Measurements from ENCODE around the gene MUC5AC.

Gene MUC5AC

DNA sequence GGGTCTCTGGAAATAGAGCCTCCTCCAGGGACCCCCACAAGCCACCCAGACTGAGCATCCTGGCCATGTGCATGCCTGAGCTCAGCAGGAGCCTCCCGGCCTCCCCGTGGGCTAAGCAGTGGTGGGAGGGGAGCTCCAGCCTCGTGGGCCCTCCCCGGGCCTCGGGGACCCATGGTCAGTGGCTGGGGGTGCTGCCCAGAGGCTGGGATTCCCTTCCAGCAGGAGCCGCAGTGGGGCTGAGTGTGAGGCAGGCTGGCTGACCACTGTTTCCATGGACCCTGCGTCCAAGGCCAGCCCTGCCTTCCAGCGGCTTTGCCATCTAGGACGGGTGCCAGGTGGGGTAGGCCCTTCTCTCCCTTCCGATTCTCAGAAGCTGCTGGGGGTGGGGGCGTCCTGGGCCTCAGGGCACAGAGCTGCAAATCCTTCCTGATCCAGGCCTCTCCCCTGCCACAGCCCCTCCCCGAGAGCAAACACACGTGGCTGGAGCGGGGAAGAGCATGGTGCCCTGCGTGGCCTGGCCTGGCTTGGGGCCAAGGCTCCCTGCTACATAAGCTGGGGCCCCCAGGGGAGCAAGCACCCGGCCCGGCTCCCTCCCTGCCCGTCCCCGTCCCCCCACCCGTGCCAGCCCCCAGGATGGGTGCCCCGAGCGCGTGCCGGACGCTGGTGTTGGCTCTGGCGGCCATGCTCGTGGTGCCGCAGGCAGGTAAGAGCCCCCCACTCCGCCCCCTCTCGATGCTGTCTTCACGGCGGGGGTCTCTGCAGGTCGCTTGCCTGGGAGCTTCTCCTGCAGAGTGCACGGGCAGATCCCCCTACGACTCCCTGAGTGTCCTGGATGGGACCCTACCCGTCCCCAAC is 65.0 kb downstream of the MUC5AC start, which contains the start of gene MUC5B:
MUC5B (plus strand) TSS at position 576 of the 855 bp plus-strand sequence; CDS start at position 634, 58 bp downstream.
- no peak for DNase-seq (ENCODE audit: extremely low read depth in 1 of 2, low read depth in 1 of 2)

- DNase-seq (ENCODE audit: extremely low read depth in 1 of 2, low read depth in 1 of 2) = no peak
These were observed 65.8 kb downstream of the MUC5AC start for GRCh38 chr11:1223346-1224110.

GRCh38 chr11:1224111-1224490 is 66.3 kb downstream of the MUC5AC start:
- no peak for DNase-seq (ENCODE audit: extremely low read depth in 1 of 2, low read depth in 1 of 2)

- no peak for DNase-seq (ENCODE audit: extremely low read depth in 1 of 2, low read depth in 1 of 2)
These were observed 67.0 kb downstream of the MUC5AC start for GRCh38 chr11:1224491-1225385.

DNA sequence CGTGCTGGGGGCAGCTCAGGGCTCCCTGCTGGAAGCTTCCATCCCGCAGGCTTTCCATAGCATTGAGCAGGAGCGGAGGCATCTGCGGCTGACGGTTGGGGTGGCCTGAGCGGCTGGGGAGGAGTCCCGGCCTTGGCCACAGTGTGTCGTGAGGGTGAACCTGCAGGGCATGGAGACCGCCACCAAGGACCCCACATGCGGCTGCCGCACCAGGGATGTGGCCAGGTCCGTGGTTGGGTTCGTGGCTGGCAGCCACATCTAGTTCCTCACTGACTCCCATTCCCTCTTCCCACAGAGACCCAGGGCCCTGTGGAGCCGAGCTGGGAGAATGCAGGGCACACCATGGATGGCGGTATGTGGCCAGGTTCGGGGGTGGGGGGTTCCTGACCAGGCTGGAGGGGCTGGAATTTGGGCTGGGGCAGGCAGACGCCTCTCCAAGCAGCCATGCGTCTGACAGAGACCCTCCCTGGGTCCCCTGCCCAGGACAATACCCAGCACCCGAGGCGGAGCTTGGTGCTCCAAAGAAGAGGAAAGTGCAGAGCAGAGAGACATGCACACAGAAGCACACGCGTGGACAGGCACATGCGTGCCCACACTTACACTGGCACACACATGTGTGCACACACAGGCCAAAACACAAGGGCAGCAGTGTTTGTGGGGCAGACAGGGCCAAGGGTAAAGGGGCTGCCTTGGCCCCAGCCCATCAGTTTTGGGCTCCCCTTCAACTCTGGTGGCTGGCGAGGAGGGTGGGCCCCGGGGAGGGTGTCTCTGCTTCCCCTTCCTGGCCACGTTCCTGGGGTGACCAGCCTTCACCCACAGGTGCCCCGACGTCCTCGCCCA is 67.9 kb downstream of the MUC5AC start:
- DNase-seq (ENCODE audit: extremely low read depth in 1 of 2, low read depth in 1 of 2) = no peak

DNA sequence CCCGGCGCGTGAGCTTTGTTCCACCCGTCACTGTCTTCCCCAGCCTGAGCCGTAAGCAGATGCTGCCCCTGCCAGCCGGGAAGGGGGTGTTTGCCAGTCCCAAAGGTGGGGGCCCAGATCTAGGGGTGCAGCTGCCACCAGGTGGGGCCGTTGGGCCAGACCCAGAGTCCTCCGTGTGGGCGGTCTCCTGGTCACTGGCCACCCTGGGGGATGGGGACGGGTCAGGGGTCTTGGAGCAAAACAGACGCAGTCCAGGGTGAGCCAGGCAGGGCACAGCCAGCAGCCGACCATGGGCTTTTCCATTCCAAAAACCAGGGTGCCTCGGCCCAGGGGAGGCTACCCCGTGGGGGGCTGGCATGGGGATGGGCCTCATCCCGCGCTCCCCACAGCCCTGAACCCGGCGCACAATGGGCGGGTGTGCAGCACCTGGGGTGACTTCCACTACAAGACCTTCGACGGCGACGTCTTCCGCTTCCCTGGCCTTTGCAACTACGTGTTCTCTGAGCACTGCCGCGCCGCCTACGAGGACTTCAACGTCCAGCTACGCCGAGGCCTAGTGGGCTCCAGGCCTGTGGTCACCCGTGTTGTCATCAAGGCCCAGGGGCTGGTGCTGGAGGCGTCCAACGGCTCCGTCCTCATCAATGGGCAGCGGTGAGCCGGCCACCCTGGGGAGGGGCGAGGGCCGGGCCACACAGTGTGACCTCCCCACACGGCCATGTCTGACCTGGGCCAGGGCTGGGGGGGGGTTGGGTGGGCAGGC is 68.7 kb downstream of the MUC5AC start:
- no peak for DNase-seq (ENCODE audit: extremely low read depth in 1 of 2, low read depth in 1 of 2)

GRCh38 chr11:1226986-1227550 is 69.3 kb downstream of the MUC5AC start:
- DNase-seq (ENCODE audit: extremely low read depth in 1 of 2, low read depth in 1 of 2) = no peak

DNA sequence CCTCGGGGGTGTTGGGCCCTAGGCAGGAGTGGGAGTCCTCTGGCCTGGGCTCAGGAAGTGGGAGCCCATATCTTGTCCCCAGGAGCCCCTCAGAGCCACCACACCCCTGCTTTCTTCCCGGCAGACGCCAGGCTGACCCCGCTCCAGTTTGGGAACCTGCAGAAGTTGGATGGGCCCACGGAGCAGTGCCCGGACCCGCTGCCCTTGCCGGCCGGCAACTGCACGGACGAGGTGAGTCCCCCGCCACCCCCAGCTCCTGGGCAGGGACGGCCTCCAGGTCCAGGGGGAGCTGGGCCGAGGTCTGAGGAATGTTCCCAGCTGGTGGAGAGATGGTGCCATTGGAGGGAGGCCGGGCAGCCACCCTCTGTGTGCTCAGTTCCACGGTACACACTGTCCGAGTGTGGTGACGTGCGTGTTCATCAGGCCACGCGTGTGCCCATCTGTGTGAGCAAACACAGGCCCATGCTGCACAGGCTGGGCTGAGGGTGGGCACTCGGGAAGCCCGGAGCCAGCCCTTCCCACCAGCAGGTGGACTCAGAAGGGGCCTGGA is 69.9 kb downstream of the MUC5AC start:
- DNase-seq (ENCODE audit: extremely low read depth in 1 of 2, low read depth in 1 of 2) = no peak

- DNase-seq (ENCODE audit: extremely low read depth in 1 of 2, low read depth in 1 of 2) = no peak
These were observed 70.5 kb downstream of the MUC5AC start for GRCh38 chr11:1228101-1228821.

DNA sequence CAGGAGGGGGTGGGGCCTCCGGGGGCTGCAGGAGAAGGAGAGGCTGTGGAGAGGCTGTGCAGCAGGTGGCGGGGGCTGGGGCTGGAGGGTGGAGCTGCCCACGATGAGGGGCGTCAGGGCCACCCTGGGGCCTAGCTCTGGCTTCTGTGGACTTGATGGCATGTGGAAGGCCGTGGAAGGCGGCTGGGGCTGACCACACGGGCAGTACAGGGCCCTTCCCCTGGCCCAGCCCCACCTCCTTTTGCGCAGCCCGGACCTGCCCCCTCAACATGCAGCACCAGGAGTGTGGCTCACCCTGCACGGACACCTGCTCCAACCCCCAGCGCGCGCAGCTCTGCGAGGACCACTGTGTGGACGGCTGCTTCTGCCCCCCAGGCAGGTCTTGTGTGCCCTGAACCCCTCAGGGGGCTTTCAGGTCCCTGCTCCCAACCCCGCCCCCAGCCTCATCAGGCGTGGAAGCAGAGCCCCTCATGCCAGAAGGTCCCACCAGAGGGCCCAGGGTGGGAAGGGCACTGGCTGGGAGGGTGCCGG is 71.2 kb downstream of the MUC5AC start:
- no peak for DNase-seq (ENCODE audit: extremely low read depth in 1 of 2, low read depth in 1 of 2)

DNA sequence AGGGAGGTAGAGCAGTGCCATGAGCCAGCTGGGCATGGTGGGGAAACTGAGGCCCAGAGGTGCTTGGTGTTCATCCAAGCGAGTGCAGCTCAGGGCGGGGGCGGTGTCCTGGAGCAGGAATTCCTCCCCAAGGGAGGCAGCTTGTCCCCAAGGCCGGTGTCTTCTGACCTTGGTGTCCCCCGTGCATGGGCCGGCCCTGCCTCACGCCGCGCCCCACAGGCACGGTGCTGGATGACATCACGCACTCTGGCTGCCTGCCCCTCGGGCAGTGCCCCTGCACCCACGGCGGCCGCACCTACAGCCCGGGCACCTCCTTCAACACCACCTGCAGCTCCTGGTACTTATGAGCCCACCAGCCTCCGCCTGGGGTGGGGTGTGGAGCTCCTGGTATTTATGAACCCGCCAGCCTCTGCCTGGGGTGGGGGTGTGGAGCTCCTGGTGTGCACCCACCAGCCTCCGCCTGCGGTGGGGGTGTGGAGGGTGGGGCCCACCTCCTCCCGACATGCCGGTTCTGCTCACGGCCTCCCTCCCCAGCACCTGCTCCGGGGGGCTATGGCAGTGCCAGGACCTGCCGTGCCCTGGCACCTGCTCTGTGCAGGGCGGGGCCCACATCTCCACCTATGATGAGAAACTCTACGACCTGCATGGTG is 71.8 kb downstream of the MUC5AC start:
- no peak for DNase-seq (ENCODE audit: extremely low read depth in 1 of 2, low read depth in 1 of 2)

- no peak for DNase-seq (ENCODE audit: extremely low read depth in 1 of 2, low read depth in 1 of 2)
These were observed 72.3 kb downstream of the MUC5AC start for GRCh38 chr11:1230121-1230455.

DNA sequence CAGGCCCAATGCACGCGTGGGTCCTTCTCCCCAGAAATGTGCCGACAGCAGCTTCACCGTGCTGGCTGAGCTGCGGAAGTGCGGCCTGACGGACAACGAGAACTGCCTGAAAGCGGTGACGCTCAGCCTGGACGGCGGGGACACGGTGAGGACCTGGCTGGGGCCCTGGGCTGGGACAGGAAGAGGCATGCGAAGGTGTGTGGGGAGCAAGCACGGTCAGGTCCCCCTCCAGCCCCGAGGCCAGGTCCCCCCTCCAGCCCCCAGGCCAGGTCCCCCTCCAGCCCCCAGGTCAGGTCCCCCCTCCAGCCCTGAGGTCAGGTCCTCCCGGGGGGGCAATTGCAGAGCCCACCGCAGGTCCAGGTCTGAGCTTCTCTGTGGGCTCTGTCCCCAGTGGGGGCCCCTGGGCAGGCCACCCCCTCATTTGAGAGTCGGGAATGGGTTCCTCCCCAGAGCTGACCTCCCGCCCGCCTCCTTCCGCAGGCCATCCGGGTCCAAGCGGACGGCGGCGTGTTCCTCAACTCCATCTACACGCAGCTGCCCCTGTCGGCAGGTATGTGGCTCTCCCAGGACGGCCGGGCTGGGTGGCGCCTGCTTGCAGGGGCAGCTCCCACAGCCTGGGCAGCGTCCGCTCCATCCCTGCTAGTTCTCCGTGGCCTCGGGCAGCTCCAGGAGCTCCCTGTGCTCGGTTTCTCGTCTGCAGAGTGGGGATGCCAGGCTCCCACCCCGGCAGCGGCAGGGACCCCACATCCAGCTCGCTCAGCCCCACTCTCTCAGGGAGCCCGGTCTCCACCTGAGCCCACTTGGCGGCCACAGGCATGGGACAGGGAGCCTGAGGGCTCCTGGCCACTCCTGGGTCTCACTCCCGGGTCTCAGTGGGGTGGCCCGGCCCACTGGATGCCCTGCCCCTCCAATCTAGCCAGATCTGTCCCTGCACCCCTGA is 73.0 kb downstream of the MUC5AC start:
- no peak for DNase-seq (ENCODE audit: extremely low read depth in 1 of 2, low read depth in 1 of 2)

- DNase-seq (ENCODE audit: extremely low read depth in 1 of 2, low read depth in 1 of 2) = no peak
These were observed 73.8 kb downstream of the MUC5AC start for GRCh38 chr11:1231396-1232020.

DNA sequence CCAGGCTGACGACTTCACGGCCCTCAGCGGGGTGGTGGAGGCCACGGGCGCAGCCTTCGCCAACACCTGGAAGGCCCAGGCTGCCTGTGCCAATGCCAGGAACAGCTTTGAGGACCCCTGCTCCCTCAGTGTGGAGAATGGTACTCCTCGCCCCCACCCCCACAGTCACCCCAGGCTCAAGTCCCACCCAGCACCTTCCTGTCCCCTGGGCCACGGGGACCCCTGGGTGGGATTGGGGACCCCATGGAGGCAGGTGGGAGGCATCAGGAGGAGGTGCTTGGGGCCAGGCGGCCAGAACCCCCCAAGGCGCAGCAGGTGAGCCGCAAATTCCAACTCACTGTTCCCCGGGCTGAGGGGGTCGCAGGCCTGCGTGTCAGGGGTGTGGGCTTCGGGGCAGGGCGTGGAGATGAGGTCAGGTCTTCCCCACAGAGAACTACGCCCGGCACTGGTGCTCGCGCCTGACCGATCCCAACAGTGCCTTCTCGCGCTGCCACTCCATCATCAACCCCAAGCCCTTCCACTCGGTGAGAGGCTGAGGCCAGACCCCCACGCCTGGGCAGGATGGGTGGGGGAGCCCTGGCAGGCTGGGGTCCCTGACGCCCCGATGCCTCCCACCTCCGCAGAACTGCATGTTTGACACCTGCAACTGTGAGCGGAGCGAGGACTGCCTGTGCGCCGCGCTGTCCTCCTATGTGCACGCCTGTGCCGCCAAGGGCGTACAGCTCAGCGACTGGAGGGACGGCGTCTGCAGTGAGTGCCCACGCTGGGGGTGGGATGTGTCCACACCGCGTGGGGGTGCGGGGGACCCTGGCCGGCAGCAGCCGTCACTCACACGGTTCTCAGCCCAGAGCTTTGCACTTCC is 74.5 kb downstream of the MUC5AC start:
- DNase-seq (ENCODE audit: extremely low read depth in 1 of 2, low read depth in 1 of 2) = no peak

Measured in stimulated activated CD8-positive, alpha-beta memory T cell treated with anti-CD3 and anti-CD28 coated beads, Interleukin-7, amount 100 ng/mL, for 48 hours (primary cell).